ENCODE measurements around the gene OOSP2.

DNA sequence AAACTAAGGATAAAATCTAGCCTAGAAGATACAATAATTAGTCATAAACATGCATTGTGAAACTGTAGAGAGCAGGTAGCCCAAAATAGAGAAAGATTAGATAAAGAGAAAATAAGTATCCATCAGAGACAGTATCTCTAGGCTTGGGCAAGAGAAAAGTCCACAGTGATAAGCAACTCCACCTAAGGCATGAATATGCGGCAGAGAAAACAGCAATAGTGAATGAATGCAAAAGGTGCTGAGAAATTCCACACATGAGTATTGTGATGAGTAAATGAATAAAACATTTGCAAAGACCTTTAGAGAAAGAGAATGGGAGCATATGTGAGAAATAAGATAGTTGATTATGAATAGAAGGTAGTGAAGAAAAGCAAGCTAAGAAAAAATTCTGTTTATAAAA lies 57.0 kb downstream of the OOSP2 start:
- no peak for TF ChIP-seq CTCF (conservative IDR thresholded peaks at IDR 0.05 in 1 of 2, IDR thresholded peaks at IDR 0.05 in 1 of 2; ENCODE audit: low read depth in 1 of 2, low read length in 2 of 2)
- TF ChIP-seq EZH2 (IDR thresholded peaks at IDR 0.05; ENCODE audit: low read length, missing control alignments): no peak
